Hepatic stellate cell (primary cell): Measurements from ENCODE around the gene FBXL4.

Experiments
- DNase-seq: peaks from one replicate; pipeline ENCODE4 v3.0.0; 2011; ENCODE audit warnings: low spot score

The FBXL4 gene

DNA sequence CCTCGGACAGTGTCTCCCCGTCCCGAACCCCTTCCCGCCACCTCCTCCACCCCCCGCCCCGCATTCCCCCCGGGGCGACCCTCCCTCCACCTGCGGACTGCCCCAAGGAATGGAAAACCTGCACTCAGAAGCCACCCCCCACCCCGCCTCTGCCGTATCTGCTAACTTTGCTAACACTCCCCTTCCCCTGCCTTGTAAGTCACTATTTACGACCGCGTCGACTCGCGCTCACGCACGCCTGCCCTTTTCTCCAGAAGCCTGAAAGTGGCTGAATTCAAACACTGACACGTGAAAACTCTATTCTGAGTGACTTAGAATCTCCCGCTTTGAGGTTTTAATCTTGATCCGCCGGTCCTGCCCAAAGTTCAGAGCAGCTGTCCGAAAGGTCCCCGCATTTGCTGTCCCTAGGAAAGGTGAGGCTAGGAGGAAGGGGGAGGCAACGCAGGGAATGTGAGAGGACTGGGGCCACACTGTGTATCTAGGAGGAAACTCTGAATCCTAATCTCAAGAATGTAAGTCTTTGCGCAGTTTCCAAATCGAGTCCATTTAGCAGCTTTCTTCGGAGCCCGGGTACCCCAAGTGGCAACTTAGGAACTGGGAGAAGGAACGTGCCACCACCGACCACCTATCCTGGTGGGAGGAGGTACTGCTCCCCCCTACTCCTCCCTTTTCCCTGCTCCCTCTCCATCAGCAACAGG lies 122.7 kb downstream of the FBXL4 start:
- DNase-seq = no peak

DNA sequence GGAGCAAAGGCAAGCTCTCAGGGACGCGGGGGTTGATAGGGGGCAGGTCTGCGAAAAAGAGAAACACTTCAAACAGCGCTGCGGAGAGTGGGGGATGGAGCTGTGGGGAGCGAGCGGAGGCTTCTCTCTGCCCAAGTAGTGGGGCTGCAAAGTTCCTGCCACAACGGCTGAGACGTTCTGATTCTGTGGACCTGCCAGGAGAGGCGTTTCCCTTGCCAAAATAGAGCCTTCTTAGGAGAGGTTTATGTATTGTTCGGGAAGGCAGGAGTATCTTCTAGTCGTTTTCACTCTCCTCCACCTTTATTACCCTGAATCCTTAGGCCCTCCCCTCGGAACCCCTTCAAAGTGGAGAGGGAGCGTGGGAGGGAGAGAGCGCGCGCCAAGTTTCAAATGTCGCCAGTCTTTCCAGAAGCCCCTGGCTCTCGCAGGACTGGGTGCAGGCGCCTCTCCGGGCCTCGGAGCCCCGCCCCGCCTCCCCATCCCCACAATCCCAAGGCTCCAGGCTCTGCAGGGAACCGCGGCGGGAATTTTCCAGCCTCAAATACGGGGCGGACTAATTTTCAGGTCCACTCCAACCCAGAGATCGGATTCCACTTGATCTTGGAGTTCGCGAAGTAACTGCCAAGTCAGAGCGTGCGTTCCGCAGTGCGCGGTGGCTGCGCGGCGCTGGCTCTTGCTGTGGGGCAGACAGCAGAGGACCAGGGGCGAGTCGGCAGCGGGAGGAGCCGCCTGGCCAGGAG lies 123.4 kb downstream of the FBXL4 start:
- DNase-seq = no peak

DNA sequence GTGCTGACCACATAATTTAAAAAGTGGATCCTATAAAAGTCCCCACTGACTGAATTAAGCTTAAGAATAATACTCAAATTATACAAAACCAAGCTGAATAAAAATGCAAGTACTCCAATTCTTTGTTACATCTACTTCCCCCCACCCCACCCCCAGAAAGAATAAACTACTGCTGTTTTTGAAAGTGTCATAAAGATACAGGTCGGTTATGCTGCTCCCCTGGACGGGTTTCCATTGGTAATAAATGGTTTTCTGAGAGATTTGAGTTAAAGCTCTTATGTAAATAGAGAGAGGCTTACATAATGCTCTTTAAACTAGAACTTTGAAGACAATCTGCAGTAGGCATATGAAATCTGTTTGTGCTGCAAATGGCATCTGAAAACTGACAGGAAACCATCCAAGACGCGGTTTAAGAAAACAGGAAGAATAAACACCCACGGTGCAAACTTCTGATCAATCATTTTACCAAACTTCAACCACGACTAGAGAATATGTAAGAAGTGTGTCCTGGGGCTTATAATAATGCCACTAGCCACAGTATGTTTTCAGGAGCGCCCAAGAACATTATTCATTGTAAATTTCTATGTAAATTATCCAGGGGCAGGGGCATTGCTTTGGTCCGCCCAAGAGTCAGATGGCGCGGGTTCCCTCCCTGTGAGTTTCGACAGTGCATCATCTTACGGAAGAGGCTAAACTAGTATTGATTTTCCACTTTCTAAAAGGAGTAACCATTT lies 124.2 kb downstream of the FBXL4 start:
- no peak for DNase-seq

DNA sequence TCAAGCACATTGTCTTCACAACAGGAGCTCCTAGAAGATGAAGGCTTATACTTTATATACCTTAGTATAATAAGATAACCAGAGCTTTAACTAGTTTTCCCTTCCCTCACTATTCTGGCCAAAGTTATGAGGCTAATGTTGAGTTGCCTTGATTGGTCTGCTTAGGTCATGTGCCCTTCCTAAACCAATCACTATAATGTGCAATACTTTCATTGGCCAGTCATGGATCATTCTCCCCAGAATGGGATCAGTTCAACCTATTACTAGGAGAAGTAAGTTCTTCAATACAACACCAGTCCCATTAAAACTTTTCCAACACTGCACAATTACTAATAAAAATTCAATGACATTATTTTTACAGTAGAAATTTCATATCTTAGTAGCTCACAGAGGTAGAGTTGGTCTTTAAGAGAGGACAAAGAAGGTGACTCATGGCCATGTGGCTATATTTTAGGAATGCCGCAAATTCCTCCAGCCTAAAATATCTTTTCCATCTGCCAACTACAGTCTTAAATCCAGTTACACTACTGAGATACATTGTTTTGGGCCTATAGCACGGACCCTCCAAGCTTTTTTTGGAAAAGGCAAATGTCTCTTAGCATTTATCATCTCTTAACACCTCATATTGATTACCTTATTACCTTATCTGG lies 125.9 kb downstream of the FBXL4 start:
- DNase-seq = no peak
